ENCODE data around the gene HBP1.

DNA sequence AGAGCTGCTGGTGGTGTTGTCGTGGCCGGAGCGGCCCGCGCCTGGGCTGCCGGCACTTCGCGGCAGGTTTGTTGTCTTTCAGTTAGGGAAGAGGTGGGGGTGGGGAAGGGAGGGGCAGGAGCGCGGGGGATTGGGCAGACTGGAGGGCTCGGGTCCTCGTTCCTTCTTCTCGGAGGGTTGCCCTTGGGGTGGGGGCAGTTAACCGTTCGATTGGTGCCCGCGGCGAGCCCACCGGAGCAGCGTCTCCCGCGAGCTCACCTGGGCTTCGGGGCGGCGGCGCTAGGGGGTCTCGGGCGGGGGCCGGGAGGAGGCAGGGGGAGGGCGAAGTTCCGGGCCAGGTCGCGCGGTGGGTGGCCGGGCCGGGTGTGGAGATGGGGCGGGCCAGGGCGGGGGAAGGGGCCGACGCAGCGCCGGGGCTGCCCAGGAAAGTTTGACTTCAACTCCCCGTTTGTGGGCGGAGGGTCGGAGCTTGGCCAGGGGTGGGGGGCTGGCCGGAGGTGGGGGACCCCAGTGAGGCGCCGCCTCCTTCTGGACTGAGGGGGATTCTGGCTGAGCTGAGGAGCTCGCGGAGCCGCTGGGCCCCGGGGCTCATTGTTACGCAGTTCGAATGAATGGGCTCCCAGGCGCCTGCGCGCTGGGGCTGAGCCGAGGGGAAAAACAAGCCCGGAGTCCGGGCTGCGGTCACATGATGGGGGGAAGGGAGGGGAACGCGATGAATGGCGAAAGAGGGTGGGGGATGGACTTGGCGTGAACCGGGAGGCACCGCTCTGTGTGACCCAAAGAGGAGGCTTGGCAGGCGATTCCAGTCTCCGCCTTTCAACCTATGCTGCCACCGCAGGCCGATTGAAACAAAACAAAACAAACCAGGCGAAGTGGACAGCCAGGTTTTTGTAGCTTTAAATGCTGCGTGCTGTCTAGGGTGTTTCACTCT, 582 bp downstream of the HBP1 start:
- no peak; the same call in 1 of the 2 replicates for TF ChIP-seq POLR2A (IDR thresholded peaks at IDR 0.05; ENCODE audit: low read depth, low read length)
- peak; percentile 29; the same call in 1 of the 2 replicates for TF ChIP-seq TAF1 (IDR thresholded peaks at IDR 0.05; ENCODE audit: borderline replicate concordance, low read depth, low read length)

Measured in GM12892 (cell line).